H9 (cell line): ENCODE data around the gene PYHIN1. TPM values are rescaled to one million over a fixed set of nuclear protein-coding genes. Genes with fewer than 3 reads are reported as not detected.

ENCODE experiments used
- DNase-seq: peaks from one replicate; pipeline ENCODE4 v3.0.0-alpha.2; 2017
- H2AFZ ChIP-seq: one replicate; pipeline ENCODE4 v1.6.1; 2013; ENCODE audit warnings: mild to moderate bottlenecking, low read length, control low read depth, moderate library complexity
- H2AK5ac ChIP-seq: 2 replicates; pipeline ENCODE4 v1.6.1; 2013; ENCODE audit warnings: low read length, control low read depth, mixed read lengths; ENCODE audit not compliant: insufficient read length
- H2BK120ac ChIP-seq: one replicate; pipeline ENCODE4 v1.6.1; 2013; ENCODE audit warnings: low read depth, mild to moderate bottlenecking, low read length, control low read depth, inconsistent platforms; ENCODE audit not compliant: poor library complexity, severe bottlenecking
- H2BK12ac ChIP-seq: 2 replicates; pipeline ENCODE4 v1.6.1; 2013; ENCODE audit warnings: low read length, control low read depth, mixed read lengths, low read depth; ENCODE audit not compliant: insufficient read length
- H2BK15ac ChIP-seq: 2 replicates; pipeline ENCODE4 v1.6.1; 2013; ENCODE audit warnings: low read depth, low read length, control low read depth
- H2BK20ac ChIP-seq: one replicate; pipeline ENCODE4 v1.6.1; 2013; ENCODE audit warnings: low read depth, mild to moderate bottlenecking, low read length, control low read depth, inconsistent platforms; ENCODE audit not compliant: poor library complexity, severe bottlenecking
- H2BK5ac ChIP-seq: 2 replicates; pipeline ENCODE4 v1.6.1; 2013; ENCODE audit warnings: low read length, control low read depth, mixed read lengths; ENCODE audit not compliant: insufficient read length
- H3K14ac ChIP-seq: 2 replicates; pipeline ENCODE4 v1.6.1; 2013; ENCODE audit warnings: low read length, control low read depth; ENCODE audit not compliant: insufficient read depth
- H3K18ac ChIP-seq: 2 replicates; pipeline ENCODE4 v1.6.1; 2013; ENCODE audit warnings: low read depth, mild to moderate bottlenecking, mixed read lengths, low read length, control low read depth; ENCODE audit not compliant: insufficient read length
- H3K23ac ChIP-seq: 2 replicates; pipeline ENCODE4 v1.6.1; 2013; ENCODE audit warnings: low read length, control low read depth, mixed read lengths, low read depth; ENCODE audit not compliant: insufficient read length
- H3K23me2 ChIP-seq: 2 replicates; pipeline ENCODE4 v1.6.1; 2013; ENCODE audit warnings: low read depth, mild to moderate bottlenecking, mixed read lengths, low read length, control low read depth; ENCODE audit not compliant: insufficient read length, poor library complexity, severe bottlenecking
- H3K27ac ChIP-seq: 2 replicates; pipeline ENCODE4 v1.5.1; 2013; ENCODE audit warnings: low read length, control low read depth, mixed read lengths, low read depth; ENCODE audit not compliant: insufficient read length
- H3K27me3 ChIP-seq: 2 replicates; pipeline ENCODE4 v1.6.1; 2013; ENCODE audit warnings: low read length, control low read depth, inconsistent platforms; ENCODE audit not compliant: insufficient read depth
- H3K4ac ChIP-seq: 2 replicates; pipeline ENCODE4 v1.6.1; 2013; ENCODE audit warnings: low read depth, mild to moderate bottlenecking, control low read depth, inconsistent platforms, low read length, moderate library complexity
- H3K4me1 ChIP-seq: 2 replicates; pipeline ENCODE4 v1.6.1; 2013; ENCODE audit warnings: low read length, control low read depth, inconsistent platforms; ENCODE audit not compliant: insufficient read depth
- H3K4me2 ChIP-seq: 2 replicates; pipeline ENCODE4 v1.6.1; 2013; ENCODE audit warnings: low read length, control low read depth, mixed read lengths; ENCODE audit not compliant: insufficient read length, insufficient read depth
- H3K56ac ChIP-seq: 2 replicates; pipeline ENCODE4 v1.6.1; 2013; ENCODE audit warnings: low read depth, mild to moderate bottlenecking, mixed read lengths, low read length, control low read depth; ENCODE audit not compliant: insufficient read length
- H3K79me1 ChIP-seq: 2 replicates; pipeline ENCODE4 v1.6.1; 2013; ENCODE audit warnings: low read depth, mild to moderate bottlenecking, moderate library complexity, low read length, control low read depth, inconsistent platforms; ENCODE audit not compliant: insufficient read depth, poor library complexity, severe bottlenecking
- H3K79me2 ChIP-seq: 2 replicates; pipeline ENCODE4 v1.6.1; 2013; ENCODE audit warnings: low read length, control low read depth, inconsistent platforms; ENCODE audit not compliant: insufficient read depth
- H3K9ac ChIP-seq: 2 replicates; pipeline ENCODE4 v1.6.1; 2013; ENCODE audit warnings: low read length, control low read depth, mixed read lengths; ENCODE audit not compliant: insufficient read length; ENCODE audit errors: extremely low read depth
- H3K9me3 ChIP-seq: one replicate; pipeline ENCODE4 v1.6.1; 2013; ENCODE audit warnings: low read depth, low read length, inconsistent platforms; ENCODE audit not compliant: control insufficient read depth
- H3T11ph ChIP-seq: one replicate; pipeline ENCODE4 v1.6.1; 2013; ENCODE audit warnings: mild to moderate bottlenecking, low read length, control low read depth, inconsistent platforms
- H4K20me1 ChIP-seq: one replicate; pipeline ENCODE4 v1.6.1; 2013; ENCODE audit not compliant: control insufficient read depth, insufficient read length, insufficient read depth
- H4K5ac ChIP-seq: 2 replicates; pipeline ENCODE4 v1.6.1; 2013; ENCODE audit warnings: low read depth, mild to moderate bottlenecking, mixed read lengths, low read length, control low read depth; ENCODE audit not compliant: insufficient read length
- H4K8ac ChIP-seq: replicated peaks from 2 replicates; pipeline ENCODE4 v1.6.1; 2013; ENCODE audit warnings: low read length, control low read depth, mixed read lengths, low read depth; ENCODE audit not compliant: insufficient read length
- H4K91ac ChIP-seq: 2 replicates; pipeline ENCODE4 v1.6.1; 2013; ENCODE audit warnings: low read depth, mild to moderate bottlenecking, moderate library complexity, mixed read lengths, low read length, control low read depth; ENCODE audit not compliant: insufficient read length
- H3K27ac Mint-ChIP-seq, 3 experiments: 2 replicates in 2 of 3; 3 replicates in 1 of 3; pipeline ENCODE4 v1.8.0; 2020 to 2021; ENCODE audit warnings: mixed read lengths in 3 of 3, mild to moderate bottlenecking in 1 of 3, moderate library complexity in 1 of 3
- H3K27me3 Mint-ChIP-seq: 2 replicates; pipeline ENCODE4 v1.8.0; 2021; ENCODE audit warnings: low read depth, mild to moderate bottlenecking, moderate library complexity, mixed read lengths
- H3K36me3 Mint-ChIP-seq, 3 experiments: 2 replicates in 2 of 3; 3 replicates in 1 of 3; pipeline ENCODE4 v1.8.0; 2020 to 2021; ENCODE audit warnings: low read depth in 3 of 3, mixed read lengths in 3 of 3; ENCODE audit not compliant: insufficient read depth in 1 of 3
- H3K4me1 Mint-ChIP-seq, 2 experiments: 2 replicates each; pipeline ENCODE4 v1.8.0; 2020; ENCODE audit warnings: mixed read lengths in 2 of 2
- H3K4me3 Mint-ChIP-seq, 2 experiments: 2 replicates in 1 of 2; 3 replicates in 1 of 2; pipeline ENCODE4 v1.8.0; 2020 to 2021; ENCODE audit warnings: mild to moderate bottlenecking in 2 of 2, mixed read lengths in 2 of 2, moderate library complexity in 1 of 2
- H3K9me3 Mint-ChIP-seq, 2 experiments: 2 replicates in 1 of 2; 3 replicates in 1 of 2; pipeline ENCODE4 v1.8.0; 2020; ENCODE audit warnings: mild to moderate bottlenecking in 2 of 2, mixed read lengths in 2 of 2, moderate library complexity in 1 of 2
- total RNA-seq: library from RNA; stranded (reverse); gene quantifications from 2 replicates; pipeline ENCODE4 v1.2.1, GENCODE V29; 2021
- TF ChIP-seq, protein P1 (sequence below): fragments of 200-600 bp; sonication (generic); conservative IDR thresholded peaks from 3 replicates; pipeline ENCODE4 v1.8.0; 2021; ENCODE audit warnings: antibody characterized with exemption, mild to moderate bottlenecking

PYHIN1 gene
- total RNA-seq, 1 experiment from 2014 or later, result not detected

DNA sequence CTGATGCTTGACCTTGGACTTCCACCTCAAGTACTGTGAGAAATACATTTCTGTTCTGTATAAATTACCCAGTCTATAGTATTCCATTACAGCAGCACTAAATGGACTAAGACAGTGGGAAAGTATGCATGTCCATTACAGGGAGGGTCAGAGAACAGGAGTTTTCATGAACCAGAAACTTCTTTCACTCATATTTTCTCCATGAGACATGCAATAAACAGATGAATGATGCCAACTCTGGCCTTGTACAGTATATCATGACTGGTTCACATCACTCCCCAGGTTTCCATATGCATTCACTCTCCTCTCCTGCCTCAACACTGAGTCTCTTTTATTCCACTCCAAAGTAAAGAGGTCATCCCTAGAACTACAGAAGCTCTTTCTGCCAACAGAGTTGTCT lies 73.8 kb downstream of the PYHIN1 start:
- H3K27me3 Mint-ChIP-seq, result peaks cover 12% of the 10 kb centered on the region
- H2AFZ ChIP-seq, result no peak overlapping the region
- no peak overlapping the region for H4K5ac ChIP-seq
- TF ChIP-seq, protein P1, sequence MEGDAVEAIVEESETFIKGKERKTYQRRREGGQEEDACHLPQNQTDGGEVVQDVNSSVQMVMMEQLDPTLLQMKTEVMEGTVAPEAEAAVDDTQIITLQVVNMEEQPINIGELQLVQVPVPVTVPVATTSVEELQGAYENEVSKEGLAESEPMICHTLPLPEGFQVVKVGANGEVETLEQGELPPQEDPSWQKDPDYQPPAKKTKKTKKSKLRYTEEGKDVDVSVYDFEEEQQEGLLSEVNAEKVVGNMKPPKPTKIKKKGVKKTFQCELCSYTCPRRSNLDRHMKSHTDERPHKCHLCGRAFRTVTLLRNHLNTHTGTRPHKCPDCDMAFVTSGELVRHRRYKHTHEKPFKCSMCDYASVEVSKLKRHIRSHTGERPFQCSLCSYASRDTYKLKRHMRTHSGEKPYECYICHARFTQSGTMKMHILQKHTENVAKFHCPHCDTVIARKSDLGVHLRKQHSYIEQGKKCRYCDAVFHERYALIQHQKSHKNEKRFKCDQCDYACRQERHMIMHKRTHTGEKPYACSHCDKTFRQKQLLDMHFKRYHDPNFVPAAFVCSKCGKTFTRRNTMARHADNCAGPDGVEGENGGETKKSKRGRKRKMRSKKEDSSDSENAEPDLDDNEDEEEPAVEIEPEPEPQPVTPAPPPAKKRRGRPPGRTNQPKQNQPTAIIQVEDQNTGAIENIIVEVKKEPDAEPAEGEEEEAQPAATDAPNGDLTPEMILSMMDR, result no peak
- H3K18ac ChIP-seq, result no peak overlapping the region
- no peak overlapping the region for H4K8ac ChIP-seq
- no peaks in the 10 kb centered on the region for H3K36me3 Mint-ChIP-seq
- no peak overlapping the region for H3K27ac ChIP-seq
- no peaks in the 10 kb centered on the region for H3K79me1 ChIP-seq
- H3K9ac ChIP-seq, result no peak overlapping the region
- no peak overlapping the region for H4K91ac ChIP-seq
- no peaks in the 10 kb centered on the region for H3K79me2 ChIP-seq
- H3K9me3 ChIP-seq, result no peaks in the 10 kb centered on the region
- H3K14ac ChIP-seq, result no peak overlapping the region
- no peaks in the 10 kb centered on the region for H4K20me1 ChIP-seq
- DNase-seq, result no peak
- H2BK5ac ChIP-seq, result no peak overlapping the region
- H3K27me3 ChIP-seq, result peaks cover 19% of the 10 kb centered on the region; the same call in 1 of the 2 replicates
- H2BK15ac ChIP-seq, result no peak overlapping the region
- peaks cover 7% of the 10 kb centered on the region for H3K23me2 ChIP-seq
- no peak overlapping the region for H3T11ph ChIP-seq
- H3K4ac ChIP-seq, result no peak overlapping the region
- H3K56ac ChIP-seq, result no peak overlapping the region
- peak overlapping the region in 1 of 2 experiments; percentile 52; a peak in 3 of 5 replicates for H3K4me3 Mint-ChIP-seq
- H3K27ac Mint-ChIP-seq, result peak overlapping the region in 1 of 3 experiments; percentile 95; a peak in 2 of 7 replicates
- H2BK120ac ChIP-seq, result no peak overlapping the region
- H2BK12ac ChIP-seq, result no peak overlapping the region
- no peak overlapping the region for H3K23ac ChIP-seq
- H3K4me1 ChIP-seq, result peaks cover 9% of the 10 kb centered on the region; the same call in 1 of the 2 replicates
- H2AK5ac ChIP-seq, result no peak overlapping the region
- H3K4me2 ChIP-seq, result peak overlapping the region; percentile 92
- H3K4me1 Mint-ChIP-seq, result peaks cover 63 to 74% of the 10 kb centered on the region in 2 experiments
- no peaks in the 10 kb centered on the region for H3K9me3 Mint-ChIP-seq
- H2BK20ac ChIP-seq, result no peak overlapping the region
